Activated naive CD4-positive, alpha-beta T cell (primary cell): ENCODE data around the gene HSPA1L.
A peak's percentile ranks its signal among the peaks of the same experiment; 100 is the strongest.
"Not testable (repeated sequence)": the region's sequence is repeated elsewhere in the genome, so short reads cannot be mapped to it uniquely, and the experiment has no call there.

Experiments
- DNase-seq, 4 experiments: peaks; one replicate each; lab custom pipeline; 2025; lab: John Stamatoyannopoulos, UW

The HSPA1L gene

GRCh38 chr6:31815025-31815838 lies at the start of gene HSPA1L, which contains the start of gene HSPA1A:
HSPA1L (minus strand) TSS chr6:31815283; CDS start chr6:31811972, 3,311 bp downstream.
HSPA1A (plus strand) TSS chr6:31815543; CDS start chr6:31815757, 214 bp downstream.
- DNase-seq = peak in 3 of 4 experiments; percentile 35 to 49 (median 46)

- DNase-seq = no peak
Observed at GRCh38 chr6:31864818-31865204, 49.7 kb upstream of the HSPA1L start.

- DNase-seq = not testable (repeated sequence)
Observed at GRCh38 chr6:31864123-31864562, 49.1 kb upstream of the HSPA1L start.

GRCh38 chr6:31862344-31863235 lies 47.5 kb upstream of the HSPA1L start, which contains the start of gene NEU1:
NEU1 (minus strand) TSS chr6:31862821; CDS start chr6:31862776, 45 bp downstream.
- DNase-seq = peak; percentile 92 to 97 (median 96)

- no peak for DNase-seq
Observed at GRCh38 chr6:31861919-31862343, 46.8 kb upstream of the HSPA1L start.

- no peak for DNase-seq
Observed at GRCh38 chr6:31861150-31861549, 46.1 kb upstream of the HSPA1L start.

GRCh38 chr6:31860349-31860748 lies 45.3 kb upstream of the HSPA1L start:
- DNase-seq = no peak

- no peak for DNase-seq
Observed at GRCh38 chr6:31859923-31860322, 44.8 kb upstream of the HSPA1L start.

GRCh38 chr6:31858707-31859106 lies 43.6 kb upstream of the HSPA1L start:
- DNase-seq = no peak

- not testable (repeated sequence) for DNase-seq
Observed at GRCh38 chr6:31857774-31858173, 42.7 kb upstream of the HSPA1L start.

- not testable (repeated sequence) for DNase-seq
Observed at GRCh38 chr6:31851980-31852718, 37.1 kb upstream of the HSPA1L start.

- DNase-seq = no peak
Observed at GRCh38 chr6:31851485-31851832, 36.4 kb upstream of the HSPA1L start.

- DNase-seq = no peak
Observed at GRCh38 chr6:31850765-31851484, 35.8 kb upstream of the HSPA1L start.

GRCh38 chr6:31847276-31847978 lies 32.3 kb upstream of the HSPA1L start:
- no peak for DNase-seq

- no peak for DNase-seq
Observed at GRCh38 chr6:31844507-31844906, 29.4 kb upstream of the HSPA1L start.

GRCh38 chr6:31842053-31842452 lies 27.0 kb upstream of the HSPA1L start:
- DNase-seq = no peak

GRCh38 chr6:31839779-31840126 lies 24.7 kb upstream of the HSPA1L start:
- not testable (repeated sequence) for DNase-seq

GRCh38 chr6:31838968-31839367 lies 23.9 kb upstream of the HSPA1L start:
- no peak for DNase-seq

- DNase-seq = not testable (repeated sequence)
Observed at GRCh38 chr6:31838114-31838553, 23.1 kb upstream of the HSPA1L start.

- DNase-seq = no peak
Observed at GRCh38 chr6:31837369-31838113, 22.5 kb upstream of the HSPA1L start.
